HG03135 (cell line): ENCODE measurements around the gene RADIL.
"Not testable (repeated sequence)": the region's sequence is repeated elsewhere in the genome, so short reads cannot be mapped to it uniquely, and the experiment has no call there.

Source experiments
- ATAC-seq: cut with Tn5 transposase; IDR thresholded peaks from one replicate; pipeline ENCODE4 v1.9.1; 2021; ENCODE audit warnings: mild to moderate bottlenecking, moderate library complexity; ENCODE audit not compliant: unreplicated experiment

Gene RADIL

GRCh38 chr7:4815609-4816418, 67.7 kb downstream of the RADIL start:
- no peak for ATAC-seq

GRCh38 chr7:4815121-4815520, 68.4 kb downstream of the RADIL start:
- ATAC-seq, result no peak

- no peak for ATAC-seq
Measured at GRCh38 chr7:4814433-4814832, 69.1 kb downstream of the RADIL start.

- ATAC-seq, result no peak
Measured at GRCh38 chr7:4809666-4810065, 73.8 kb downstream of the RADIL start.

- ATAC-seq, result no peak
Measured at GRCh38 chr7:4809091-4809591, 74.4 kb downstream of the RADIL start.

GRCh38 chr7:4808565-4808964, 75.0 kb downstream of the RADIL start:
- ATAC-seq, result no peak

- ATAC-seq, result no peak
Measured at GRCh38 chr7:4808026-4808425, 75.5 kb downstream of the RADIL start.

GRCh38 chr7:4807598-4808016, 75.9 kb downstream of the RADIL start:
- ATAC-seq, result no peak

GRCh38 chr7:4806983-4807597, 76.4 kb downstream of the RADIL start:
- no peak for ATAC-seq

GRCh38 chr7:4805984-4806300, 77.6 kb downstream of the RADIL start:
- no peak for ATAC-seq

- ATAC-seq, result no peak
Measured at GRCh38 chr7:4805110-4805983, 78.2 kb downstream of the RADIL start.

GRCh38 chr7:4803397-4804241, 79.9 kb downstream of the RADIL start:
- no peak for ATAC-seq

- ATAC-seq, result not testable (repeated sequence)
Measured at GRCh38 chr7:4802577-4802976, 80.9 kb downstream of the RADIL start.

- ATAC-seq, result no peak
Measured at GRCh38 chr7:4801839-4802231, 81.7 kb downstream of the RADIL start.

GRCh38 chr7:4800926-4801838, 82.3 kb downstream of the RADIL start:
- no peak for ATAC-seq

GRCh38 chr7:4800487-4800886, 83.0 kb downstream of the RADIL start:
- no peak for ATAC-seq

- ATAC-seq, result no peak
Measured at GRCh38 chr7:4799508-4800268, 83.8 kb downstream of the RADIL start.

GRCh38 chr7:4798706-4799235, 84.7 kb downstream of the RADIL start:
- no peak for ATAC-seq
